ENCODE results near the gene FBN2. TPM values are rescaled to one million over a fixed set of nuclear protein-coding genes. Genes with fewer than 3 reads are reported as not detected.

FBN2 gene
- total RNA-seq, 1 donor from 2014 or later, result 25.2 TPM

GRCh38 chr5:128303593-128303992 lies 234.5 kb downstream of the FBN2 start:
- no peak overlapping the region for H3K4me3 ChIP-seq (ENCODE audit: low read depth, low read length)
- no peaks in the 10 kb centered on the region for H3K36me3 ChIP-seq (ENCODE audit: control insufficient read depth, insufficient read depth, low read length)
- TF ChIP-seq CTCF (IDR thresholded peaks at IDR 0.05; ENCODE audit: insufficient read depth, low read length, poor library complexity, severe bottlenecking), result no peak
- no peaks in the 10 kb centered on the region for H3K27me3 ChIP-seq (ENCODE audit: control insufficient read depth, insufficient read depth, low read length)
- DNase-seq (ENCODE audit: low read depth), result no peak

- Histone ChIP-seq H3K27me3 (ENCODE audit: control insufficient read depth, insufficient read depth, low read length) (no peaks in the 10 kb centered on the region), H3K4me3 (ENCODE audit: low read depth, low read length) (no peak overlapping the region), H3K36me3 (ENCODE audit: control insufficient read depth, insufficient read depth, low read length) (no peaks in the 10 kb centered on the region)
- TF ChIP-seq CTCF (IDR thresholded peaks at IDR 0.05; ENCODE audit: insufficient read depth, low read length, poor library complexity, severe bottlenecking), result no peak
- no peak for DNase-seq (ENCODE audit: low read depth)
Measured at GRCh38 chr5:128300181-128300580, 237.9 kb downstream of the FBN2 start.

GRCh38 chr5:128290152-128290858 lies 247.7 kb downstream of the FBN2 start:
- no peaks in the 10 kb centered on the region for H3K27me3 ChIP-seq (ENCODE audit: control insufficient read depth, insufficient read depth, low read length)
- TF ChIP-seq CTCF (IDR thresholded peaks at IDR 0.05; ENCODE audit: insufficient read depth, low read length, poor library complexity, severe bottlenecking), result no peak
- H3K4me3 ChIP-seq (ENCODE audit: low read depth, low read length), result no peak overlapping the region
- no peaks in the 10 kb centered on the region for H3K36me3 ChIP-seq (ENCODE audit: control insufficient read depth, insufficient read depth, low read length)
- DNase-seq (ENCODE audit: low read depth), result peak; percentile 61

- no peak for DNase-seq (ENCODE audit: low read depth)
- TF ChIP-seq CTCF (IDR thresholded peaks at IDR 0.05; ENCODE audit: insufficient read depth, low read length, poor library complexity, severe bottlenecking), result no peak
- no peaks in the 10 kb centered on the region for H3K36me3 ChIP-seq (ENCODE audit: control insufficient read depth, insufficient read depth, low read length)
- no peak overlapping the region for H3K4me3 ChIP-seq (ENCODE audit: low read depth, low read length)
- H3K27me3 ChIP-seq (ENCODE audit: control insufficient read depth, insufficient read depth, low read length), result no peaks in the 10 kb centered on the region
Measured at GRCh38 chr5:128287740-128288139, 250.3 kb downstream of the FBN2 start.

- Histone ChIP-seq H3K4me3 (ENCODE audit: low read depth, low read length) (no peak overlapping the region), H3K36me3 (ENCODE audit: control insufficient read depth, insufficient read depth, low read length) (no peaks in the 10 kb centered on the region), H3K27me3 (ENCODE audit: control insufficient read depth, insufficient read depth, low read length) (no peaks in the 10 kb centered on the region)
- TF ChIP-seq CTCF (IDR thresholded peaks at IDR 0.05; ENCODE audit: insufficient read depth, low read length, poor library complexity, severe bottlenecking), result no peak
- peak; percentile 14 for DNase-seq (ENCODE audit: low read depth)
Measured at GRCh38 chr5:128284236-128284635, 253.8 kb downstream of the FBN2 start.

GRCh38 chr5:128279345-128279744 lies 258.7 kb downstream of the FBN2 start:
- no peak overlapping the region for H3K4me3 ChIP-seq (ENCODE audit: low read depth, low read length)
- H3K27me3 ChIP-seq (ENCODE audit: control insufficient read depth, insufficient read depth, low read length), result no peaks in the 10 kb centered on the region
- no peak for DNase-seq (ENCODE audit: low read depth)
- TF ChIP-seq CTCF (IDR thresholded peaks at IDR 0.05; ENCODE audit: insufficient read depth, low read length, poor library complexity, severe bottlenecking), result no peak
- H3K36me3 ChIP-seq (ENCODE audit: control insufficient read depth, insufficient read depth, low read length), result no peaks in the 10 kb centered on the region

All from kidney epithelial cell (primary cell).